K562 (cell line): ENCODE results near the gene BZW1. TPM values are rescaled to one million over a fixed set of nuclear protein-coding genes. Genes with fewer than 3 reads are reported as not detected.
A peak's percentile ranks its signal among the peaks of the same experiment; 100 is the strongest.

ENCODE experiments used
- HDAC1 ChIP-seq, 2 experiments: fragments of 450-650 bp; IDR thresholded peaks; 2 replicates each; pipeline ENCODE4 v1.6.1; 2016 to 2017; ENCODE audit warnings: inconsistent platforms in 1 of 2, mild to moderate bottlenecking in 1 of 2, moderate library complexity in 1 of 2
- HMBOX1 ChIP-seq: sonication (generic); IDR thresholded peaks from 2 replicates; pipeline ENCODE4 v1.6.1; 2016
- MAZ ChIP-seq, 2 experiments: fragments of 450-650 bp in 1 of 2; sonication (generic) in 1 of 2; formaldehyde crosslinking; IDR thresholded peaks in 1 of 2; conservative IDR thresholded peaks in 1 of 2; 2 replicates each; pipeline versions ENCODE4 v1.4.0 to v1.5.0; 2020; ENCODE audit warnings: mild to moderate bottlenecking in 1 of 2, missing genetic modification reagents in 1 of 2
- MLLT1 ChIP-seq, 2 experiments: fragments of 450-650 bp; IDR thresholded peaks; 2 replicates each; pipeline ENCODE4 v1.6.1; 2016
- NKRF ChIP-seq: fragments of 450-650 bp; IDR thresholded peaks from 2 replicates; pipeline ENCODE4 v1.6.1; 2016; ENCODE audit warnings: borderline replicate concordance
- PBX2 ChIP-seq, 2 experiments: IDR thresholded peaks in 1 of 2; conservative IDR thresholded peaks in 1 of 2; 2 replicates each; pipeline ENCODE4 v1.6.1; 2016; ENCODE audit warnings: low read depth in 2 of 2, mild to moderate bottlenecking in 1 of 2, missing compliant biosample characterization in 1 of 2, missing genetic modification characterization in 1 of 2, moderate library complexity in 1 of 2
- PKNOX1 ChIP-seq: fragments of 450-650 bp; IDR thresholded peaks from 2 replicates; pipeline ENCODE4 v1.6.1; 2016
- POLR2AphosphoS5 ChIP-seq: IDR thresholded peaks from 2 replicates; pipeline ENCODE4 v1.6.1; 2011; ENCODE audit warnings: mild to moderate bottlenecking, low read depth, low read length, moderate library complexity; ENCODE audit not compliant: control insufficient read depth, insufficient read depth
- TEAD1 ChIP-seq, 2 experiments: fragments of 450-650 bp in 1 of 2; sonication (generic) in 1 of 2; formaldehyde crosslinking; IDR thresholded peaks; 2 replicates each; pipeline versions ENCODE4 v1.4.0 to v1.8.0; 2020 to 2022; ENCODE audit warnings: mild to moderate bottlenecking in 2 of 2, missing genetic modification reagents in 1 of 2
- YY1 ChIP-seq, 3 experiments: IDR thresholded peaks; 2 replicates each; pipeline ENCODE4 v1.6.1; 2011; ENCODE audit warnings: low read length in 2 of 3, mild to moderate bottlenecking in 2 of 3, moderate library complexity in 2 of 3, borderline replicate concordance in 1 of 3, control low read depth in 1 of 3, low read depth in 1 of 3; ENCODE audit not compliant: insufficient read depth in 3 of 3, insufficient replicate concordance in 2 of 3, control insufficient read depth in 1 of 3, insufficient read length in 1 of 3; ENCODE audit errors: extremely low read depth in 1 of 3
- ZBTB49 ChIP-seq: sonication (generic); formaldehyde crosslinking; IDR thresholded peaks from 2 replicates; pipeline ENCODE4 v1.8.0; 2022; ENCODE audit warnings: missing genetic modification reagents, mild to moderate bottlenecking, borderline replicate concordance
- polyA plus RNA-seq, 8 experiments: library from polyadenylated mRNA; depleted of rRNA in 4 of 8; stranded (reverse) in 5 of 8; unstranded in 3 of 8; fragments of >200 nt; fragmentation: Nextera tagmentation in 2 of 8; fragmentation: Illumina TruSeq in 1 of 8; extraction: Ambion mirVana in 2 of 8; extraction: Trizol in 1 of 8; gene quantifications; 2 replicates each; pipeline versions ENCODE4 v1.2.1 to v1.2.3, GENCODE V29; 2011 to 2014; ENCODE audit warnings: inconsistent platforms in 1 of 8, missing spikeins in 1 of 8
- total RNA-seq, 7 experiments: library from RNA; depleted of rRNA in 6 of 7; stranded (reverse); fragments of >200 nt in 6 of 7; fragmentation: Illumina TruSeq in 2 of 7; extraction: Trizol in 2 of 7; gene quantifications; 2 replicates each; pipeline versions ENCODE4 v1.2.1 to v1.2.3, GENCODE V29; 2011 to 2021; ENCODE audit warnings: low replicate concordance in 1 of 7

The BZW1 gene
- total and polyA plus RNA-seq, 9 of the 15 experiments (the other 6 are each of a cell fraction or from before 2014, with no cell fraction given): 110 to 244 (median 198) TPM

GRCh38 chr2:200862532-200863000 lies 50.9 kb downstream of the BZW1 start (continued):
- peak; percentile 61; the same call in 1 of the 2 replicates for TF ChIP-seq NKRF
- TF ChIP-seq MAZ (CRISPR knock-in tag; conservative IDR thresholded peaks at IDR 0.05 in 1 of 2, IDR thresholded peaks at IDR 0.05 in 1 of 2): peak in 1 of 2 experiments; percentile 9; a peak in 1 of 4 replicates
- no peak for TF ChIP-seq PBX2 (CRISPR knock-in tag; IDR thresholded peaks at IDR 0.05; ENCODE audit: low read depth)
- peak; percentile 59 for TF ChIP-seq PBX2 (tag; conservative IDR thresholded peaks at IDR 0.05; ENCODE audit: low read depth)
- TF ChIP-seq PKNOX1: 0 out of 2 replicates have a peak, but pooled peaks have one; percentile 11
- peak; percentile 55 to 61; a peak in 1 of 4 replicates for TF ChIP-seq MLLT1 (IDR thresholded peaks at IDR 0.05)
- peak in 1 of 2 experiments; percentile 54; a peak in 2 of 4 replicates for TF ChIP-seq HDAC1 (IDR thresholded peaks at IDR 0.05)
- 0 out of 2 replicates have a peak, but pooled peaks have one; percentile 7 for TF ChIP-seq POLR2AphosphoS5
- peak; percentile 61; the same call in 1 of the 2 replicates for TF ChIP-seq HMBOX1
- peak in 1 of 3 experiments; percentile 19 for TF ChIP-seq YY1 (IDR thresholded peaks at IDR 0.05; ENCODE audit: borderline replicate concordance in 1 of 3, control insufficient read depth in 1 of 3, extremely low read depth in 1 of 3, insufficient read depth in 3 of 3, insufficient read length in 1 of 3, insufficient replicate concordance in 2 of 3, low read depth in 1 of 3, low read length in 2 of 3)
- 0 out of 4 replicates have a peak, but pooled peaks of 1 of the 2 experiments have one; percentile 28 for TF ChIP-seq TEAD1 (CRISPR knock-in tag; IDR thresholded peaks at IDR 0.05)
- TF ChIP-seq ZBTB49 (CRISPR knock-in tag): no peak
